A673 (cell line): ENCODE data around the gene SVOP.

Source experiments
- CTCF ChIP-seq: fragments of 300-800, 200-600 bp; sonication (generic); conservative IDR thresholded peaks from 2 replicates; pipeline ENCODE4 v1.5.1; 2017; ENCODE audit warnings: low read depth, mild to moderate bottlenecking, antibody characterized with exemption, low read length, moderate library complexity, mixed read lengths
- EZH2 ChIP-seq: fragments of 200-600 bp; sonication (generic); IDR thresholded peaks from 2 replicates; pipeline ENCODE4 v1.6.1; 2017; ENCODE audit warnings: borderline replicate concordance, low read depth, mild to moderate bottlenecking, mixed read lengths, antibody characterized with exemption, low read length; ENCODE audit not compliant: poor library complexity, severe bottlenecking

DNA sequence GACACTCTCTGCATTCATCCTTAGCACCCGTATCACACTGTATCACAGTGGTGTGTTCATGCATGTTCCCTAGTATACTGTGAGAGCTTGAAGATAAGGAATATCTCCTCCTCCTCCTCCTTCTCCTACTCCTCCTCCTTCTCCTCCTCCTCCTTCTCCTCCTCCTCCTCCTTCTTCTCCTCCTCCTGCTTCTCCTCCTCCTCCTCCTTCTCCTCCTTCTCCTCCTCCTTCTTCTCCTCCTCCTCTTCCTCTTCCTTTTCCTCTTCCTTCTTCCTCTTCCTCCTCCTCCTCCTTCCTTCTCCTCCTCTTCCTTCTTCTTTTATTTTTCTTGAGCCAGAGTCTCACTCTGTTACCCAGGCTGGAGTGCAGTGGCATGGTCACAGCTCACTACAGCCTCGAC, 113.9 kb downstream of the SVOP start:
- TF ChIP-seq CTCF (no peak), EZH2 (no peak)
